Spleen (tissue), 11 donors: Measurements from ENCODE around the gene ANO4. TPM values are rescaled to one million over a fixed set of nuclear protein-coding genes. Genes with fewer than 3 reads are reported as not detected.

Experiments
- DNase-seq: peaks from one replicate; pipeline ENCODE4 v3.0.0-alpha.2; 2020
- H3K27ac ChIP-seq, 8 donors: fragments of 200-600 bp; sonication (generic) in 7 of 8; 1 replicate in 4 of 8; 2 replicates in 4 of 8; pipeline versions ENCODE4 v1.5.0 to v1.8.0; 2016 to 2021; ENCODE audit warnings: inconsistent platforms in 4 of 8, mild to moderate bottlenecking in 4 of 8, moderate library complexity in 1 of 8
- H3K27me3 ChIP-seq, 7 donors: fragments of 200-600 bp; sonication (generic) in 6 of 7; replicated peaks in 1 of 7; 1 replicate in 4 of 7; 2 replicates in 3 of 7; pipeline versions ENCODE4 v1.5.0 to v1.8.0; 2016 to 2021; ENCODE audit warnings: inconsistent platforms in 3 of 7, mild to moderate bottlenecking in 1 of 7
- H3K36me3 ChIP-seq, 6 donors: fragments of 200-600 bp; sonication (generic) in 5 of 6; 1 replicate in 4 of 6; 2 replicates in 2 of 6; pipeline versions ENCODE4 v1.5.0 to v1.8.0; 2016 to 2021; ENCODE audit warnings: inconsistent platforms in 2 of 6
- H3K4me1 ChIP-seq, 6 donors: fragments of 200-600 bp; sonication (generic) in 5 of 6; 1 replicate in 3 of 6; 2 replicates in 3 of 6; pipeline versions ENCODE4 v1.5.0 to v1.8.0; 2016 to 2021; ENCODE audit warnings: inconsistent platforms in 3 of 6
- H3K4me3 ChIP-seq, 8 donors: fragments of 200-600 bp; sonication (generic) in 7 of 8; 1 replicate in 4 of 8; 2 replicates in 4 of 8; pipeline versions ENCODE4 v1.5.0 to v1.8.0; 2016 to 2021; ENCODE audit warnings: inconsistent platforms in 4 of 8, mild to moderate bottlenecking in 4 of 8, moderate library complexity in 2 of 8
- H3K9me3 ChIP-seq, 8 donors: fragments of 200-600 bp; sonication (generic) in 7 of 8; 1 replicate in 4 of 8; 2 replicates in 4 of 8; pipeline versions ENCODE4 v1.5.0 to v1.8.0; 2016 to 2021; ENCODE audit warnings: inconsistent platforms in 4 of 8
- CTCF ChIP-seq, 11 experiments: fragments of 200-600 bp in 7 of 11; fragments of 450-650 bp in 4 of 11; sonication (generic) in 4 of 11; IDR thresholded peaks in 8 of 11; conservative IDR thresholded peaks in 3 of 11; 1 replicate in 7 of 11; 2 replicates in 4 of 11; pipeline versions ENCODE4 v1.4.0 to v1.8.0; 2016 to 2021; ENCODE audit warnings: antibody characterized with exemption in 11 of 11, inconsistent platforms in 4 of 11, mild to moderate bottlenecking in 1 of 11
- POLR2A ChIP-seq, 3 donors: fragments of 450-650 bp; IDR thresholded peaks; one replicate each; pipeline ENCODE4 v1.5.1; 2017; ENCODE audit warnings: antibody characterized with exemption in 3 of 3, mild to moderate bottlenecking in 1 of 3
- POLR2AphosphoS5 ChIP-seq, 3 donors: sonication (generic); formaldehyde crosslinking; IDR thresholded peaks; one replicate each; pipeline ENCODE4 v1.5.1; 2017; ENCODE audit warnings: antibody characterized with exemption in 3 of 3
- WGBS, 5 donors: extraction: QIAGEN DNeasy Blood & Tissue Kit in 3 of 5; methylation state at CpG; one replicate each; pipeline versions ENCODE4 v1.1.5 to v1.1.7; 2013 to 2018; 5-methylcytosine and 5-hydroxymethylcytosine counted together
- intact Hi-C: fragments of 100-400 bp; cut with DNase I; formaldehyde crosslinking; loops from one replicate; pipeline ENCODE4 v1.15.0; 2023; ENCODE audit warnings: low total_unique reads
- polyA plus RNA-seq, 3 donors: library from polyadenylated mRNA; stranded (reverse); fragments of 200-250 nt; gene quantifications; one replicate each; pipeline ENCODE4 v1.2.1, GENCODE V29; 2013
- total RNA-seq, 7 donors: library from RNA; depleted of rRNA in 3 of 7; stranded (reverse); fragments of >200 nt in 3 of 7; fragmentation: NEBNext Ultra II Directional in 4 of 7; extraction: Animal tissue kit (Norgen Biotek cat#: 25700) in 4 of 7; gene quantifications; one replicate each; pipeline versions ENCODE4 v1.1.0 to v1.2.1, GENCODE V29; 2016 to 2021
- donor health status: healthy with polysubstance abuse.
- donor health status: DM: no; HTN: no; CAD: no; lungs with moderate emphysema.
- donor health status: DM: no; HTN: no; CAD: no.
- donor health status: Bipolar disorder and iron deficiency.
- donor health status: healthy.
- donor health status: DM: no; HTN: no; CAD: no.
- donor health status: DM: yes; HTN: yes; CAD: no.

ANO4 gene
- total and polyA plus RNA-seq, 10 donors: 0.42 TPM; not detected in 9

DNA sequence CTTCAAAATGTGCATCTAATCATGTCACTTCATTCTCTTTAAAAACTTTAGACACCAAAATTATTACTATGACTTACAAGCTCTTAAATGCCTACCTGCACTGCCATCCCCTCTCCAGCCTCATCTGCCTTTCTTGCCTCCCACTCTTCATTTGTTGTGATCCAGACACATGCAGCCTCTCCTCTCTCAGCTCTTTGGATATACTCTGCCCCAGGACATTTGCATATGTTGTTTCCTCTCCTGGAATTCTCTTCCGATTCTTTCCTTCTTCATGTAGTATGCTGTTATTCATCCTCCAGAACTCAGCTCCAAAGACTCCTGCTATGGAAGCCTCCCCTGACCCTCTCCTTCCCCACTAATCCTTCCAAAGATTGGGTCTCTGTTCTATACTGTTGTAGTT is 197.6 kb downstream of the ANO4 start:
- TF ChIP-seq POLR2A (IDR thresholded peaks at IDR 0.05) (no peak), CTCF (IDR thresholded peaks at IDR 0.05 in 8 of 11, conservative IDR thresholded peaks at IDR 0.05 in 3 of 11) (no peak), POLR2AphosphoS5 (IDR thresholded peaks at IDR 0.05) (no peak)
- Histone ChIP-seq H3K4me1 (no peaks in the 10 kb centered on the region), H3K27me3 (no peaks in the 10 kb centered on the region), H3K27ac (no peak overlapping the region), H3K36me3 (no peaks in the 10 kb centered on the region), H3K4me3 (no peak overlapping the region), H3K9me3 (no peaks in the 10 kb centered on the region)
- intact Hi-C loops: no loop called here
- DNase-seq: no peak
- 92 to 100% (median 96%) methylated on average over 1 of the region's 1 CpG for WGBS, 5 donors

- Histone ChIP-seq H3K4me1 (no peaks in the 10 kb centered on the region), H3K27me3 (no peaks in the 10 kb centered on the region), H3K36me3 (no peaks in the 10 kb centered on the region), H3K27ac (no peak overlapping the region), H3K9me3 (no peaks in the 10 kb centered on the region), H3K4me3 (no peak overlapping the region)
- no peak for DNase-seq
- TF ChIP-seq CTCF (IDR thresholded peaks at IDR 0.05 in 8 of 11, conservative IDR thresholded peaks at IDR 0.05 in 3 of 11): no peak
- no peak for TF ChIP-seq POLR2A (IDR thresholded peaks at IDR 0.05)
- no peak for TF ChIP-seq POLR2AphosphoS5 (IDR thresholded peaks at IDR 0.05)
- intact Hi-C loops: no loop called here
- WGBS, 5 donors: 87 to 91% (median 88%) methylated on average over 2 of the region's 2 CpGs
Measured at GRCh38 chr12:100993916-100994450, 199.4 kb downstream of the ANO4 start.

DNA sequence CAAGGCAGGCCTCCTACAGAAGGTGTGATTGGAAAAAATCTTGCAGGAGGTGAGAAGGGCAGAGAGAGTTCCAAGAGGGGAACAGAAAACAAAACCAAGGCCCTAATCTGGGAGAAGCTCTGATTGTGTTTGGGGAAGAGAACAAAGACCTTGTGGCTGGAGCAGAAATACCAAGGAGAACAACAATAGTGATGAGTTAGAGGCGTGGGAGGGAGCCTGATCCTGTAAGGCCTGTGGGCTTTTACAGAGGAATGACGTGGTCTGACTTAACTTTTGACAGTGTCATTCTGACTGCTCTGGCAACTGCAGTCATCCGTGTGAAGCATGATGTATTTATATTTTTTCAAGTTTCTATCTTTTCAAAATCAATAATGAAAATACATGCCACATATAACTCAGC is 200.6 kb downstream of the ANO4 start:
- Histone ChIP-seq H3K4me3 (no peak overlapping the region), H3K27ac (no peak overlapping the region), H3K4me1 (no peaks in the 10 kb centered on the region), H3K27me3 (no peaks in the 10 kb centered on the region), H3K36me3 (no peaks in the 10 kb centered on the region), H3K9me3 (no peaks in the 10 kb centered on the region)
- 37 to 79% (median 68%) methylated on average over 3 of the region's 3 CpGs for WGBS, 5 donors
- TF ChIP-seq POLR2A (IDR thresholded peaks at IDR 0.05) (no peak), CTCF (IDR thresholded peaks at IDR 0.05 in 8 of 11, conservative IDR thresholded peaks at IDR 0.05 in 3 of 11) (no peak)
- DNase-seq: no peak
- intact Hi-C loops: no loop called here

- Histone ChIP-seq H3K27ac (no peak overlapping the region), H3K4me1 (no peaks in the 10 kb centered on the region), H3K36me3 (no peaks in the 10 kb centered on the region), H3K9me3 (no peaks in the 10 kb centered on the region), H3K4me3 (no peak overlapping the region), H3K27me3 (no peaks in the 10 kb centered on the region)
- intact Hi-C loops: no loop called here
- TF ChIP-seq POLR2A (IDR thresholded peaks at IDR 0.05): no peak
- no peak for TF ChIP-seq CTCF (IDR thresholded peaks at IDR 0.05 in 8 of 11, conservative IDR thresholded peaks at IDR 0.05 in 3 of 11)
- TF ChIP-seq POLR2AphosphoS5 (IDR thresholded peaks at IDR 0.05): no peak
- DNase-seq: no peak
- 80 to 86% (median 84%) methylated on average over 4 of the region's 4 CpGs for WGBS, 5 donors
Measured at GRCh38 chr12:100995771-100996170, 201.2 kb downstream of the ANO4 start.
